HG02642 (cell line): ENCODE measurements around the gene PGLYRP1.

Experiments used
- ATAC-seq: cut with Tn5 transposase; IDR thresholded peaks from one replicate; pipeline ENCODE4 v1.9.1; 2021; ENCODE audit warnings: mild to moderate bottlenecking; ENCODE audit not compliant: unreplicated experiment, poor library complexity

PGLYRP1 gene

DNA sequence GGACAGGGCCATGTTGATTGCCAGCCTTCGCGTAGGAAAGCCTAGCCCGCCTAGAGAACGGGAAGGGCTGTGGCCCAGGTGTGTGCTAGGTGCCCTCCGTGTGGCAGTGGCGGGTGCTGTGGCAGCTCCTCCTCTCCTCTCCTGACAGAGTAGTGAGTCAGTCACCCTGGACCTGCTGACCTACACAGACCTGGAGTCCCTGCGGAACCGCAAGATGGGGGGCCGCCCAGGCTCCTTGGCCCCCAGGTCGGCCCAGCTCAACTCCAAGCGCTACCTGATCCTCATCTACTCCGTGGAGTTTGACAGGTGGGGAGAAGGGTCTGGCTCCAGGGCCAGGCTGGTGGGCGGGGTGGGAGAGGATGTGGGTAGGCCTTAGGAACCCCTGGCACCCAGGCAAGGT is 16.4 kb downstream of the PGLYRP1 start:
- no peak for ATAC-seq

DNA sequence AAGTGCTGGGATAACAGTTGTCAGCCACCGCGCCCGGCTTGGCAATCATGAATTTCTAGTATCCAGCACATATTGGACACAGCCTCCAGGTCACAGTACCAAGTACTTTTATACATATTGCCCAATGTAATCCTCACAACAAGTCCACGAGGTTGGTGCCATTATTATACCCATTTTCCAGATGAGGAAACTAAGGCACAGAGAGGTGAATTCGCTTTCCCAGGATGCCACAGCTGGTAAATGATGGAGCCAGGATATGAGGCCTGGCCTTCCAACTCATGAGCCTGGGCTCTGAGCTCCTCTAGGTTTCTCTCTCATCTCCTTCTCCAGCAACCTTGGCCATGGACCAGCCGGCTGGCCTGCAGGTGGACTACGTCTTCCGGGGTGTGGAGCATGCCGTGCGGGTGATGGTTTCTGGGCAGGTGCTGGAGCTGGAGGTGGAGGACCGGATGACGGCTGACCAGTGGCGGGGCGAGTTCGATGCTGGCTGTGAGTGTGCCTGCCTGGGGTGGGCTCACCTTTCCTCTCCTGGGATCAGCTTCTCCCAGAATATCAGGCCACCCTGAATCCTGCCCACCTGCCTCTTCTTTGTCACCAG is 20.1 kb downstream of the PGLYRP1 start:
- ATAC-seq: no peak

DNA sequence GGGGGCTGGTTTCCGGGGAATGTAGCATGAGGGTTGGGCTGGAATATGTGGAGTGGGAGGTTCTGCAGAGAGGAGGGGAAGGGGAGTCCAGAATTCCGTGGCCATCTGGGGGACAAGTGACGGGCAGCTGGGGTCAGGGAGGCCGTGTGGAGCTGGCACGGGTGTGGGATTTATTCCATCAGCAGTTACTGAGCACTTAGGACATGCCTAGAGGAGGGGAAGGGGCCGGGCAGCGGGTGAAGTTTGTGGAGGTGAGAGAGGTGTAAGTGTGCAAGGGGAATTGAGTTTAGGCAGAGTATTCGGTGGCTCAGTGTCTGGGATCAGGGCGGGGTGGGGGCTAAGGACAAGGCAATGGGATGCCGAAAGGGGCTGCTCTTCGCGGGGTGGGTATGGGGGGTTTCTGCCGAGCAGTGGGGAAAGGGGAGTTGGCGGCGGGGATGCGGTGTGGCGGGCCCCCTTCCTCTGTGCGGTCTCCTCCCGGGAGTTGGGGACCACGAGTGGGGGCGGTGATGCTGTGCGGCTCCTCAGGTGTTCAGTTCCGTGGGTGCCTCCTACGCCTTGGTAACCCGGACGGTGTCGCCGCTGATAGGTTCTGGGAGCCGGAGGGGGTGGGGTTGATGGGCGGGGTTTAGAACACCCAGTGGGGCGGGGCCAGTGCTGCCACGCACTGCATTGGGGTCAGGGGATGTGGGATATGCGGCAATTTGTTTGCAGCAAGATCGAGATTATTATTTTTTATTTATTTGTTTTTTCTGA is 22.2 kb downstream of the PGLYRP1 start:
- ATAC-seq: no peak

DNA sequence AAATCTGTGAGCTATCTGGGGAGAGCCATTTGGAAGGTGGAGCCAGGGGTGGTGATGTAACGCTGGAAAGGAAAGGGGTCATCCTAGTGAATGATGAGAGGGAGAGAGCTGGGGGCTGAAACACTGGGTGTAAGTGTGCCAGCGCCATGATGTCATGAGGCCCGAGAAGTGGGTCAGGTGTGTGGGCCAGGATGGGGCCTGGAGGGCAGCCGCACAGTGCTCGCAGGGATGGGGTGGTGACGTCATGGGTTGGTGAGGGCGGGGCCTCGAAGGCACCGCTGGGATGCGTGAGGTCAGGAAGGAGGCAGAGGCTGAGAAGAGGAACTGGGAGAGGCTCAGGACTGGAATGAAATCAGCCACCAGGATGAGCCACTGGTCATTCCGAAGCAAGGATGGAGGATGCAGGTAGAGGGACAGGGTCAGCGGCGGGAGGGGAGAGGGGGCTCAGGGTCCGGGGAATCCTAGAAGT is 23.2 kb downstream of the PGLYRP1 start:
- no peak for ATAC-seq

DNA sequence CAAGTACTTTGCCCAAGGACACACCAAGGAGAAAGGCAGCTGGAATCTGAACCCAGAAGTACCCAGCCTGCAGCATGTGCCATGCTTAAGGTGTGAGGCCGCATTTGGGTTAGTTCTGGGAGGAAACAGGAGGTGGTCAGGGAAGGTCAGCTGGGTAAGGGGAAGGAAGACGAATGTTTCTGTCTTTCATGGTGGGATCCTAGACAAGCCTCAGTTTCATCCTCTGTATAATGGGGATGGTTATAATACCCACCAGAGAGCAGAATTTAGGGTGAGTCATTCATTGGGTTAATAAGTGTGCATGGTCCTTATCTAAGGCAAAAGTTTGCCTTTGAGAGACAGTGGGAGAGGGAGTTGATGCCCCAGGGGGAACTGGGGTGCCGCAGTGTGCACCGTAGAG is 24.0 kb downstream of the PGLYRP1 start:
- no peak for ATAC-seq

DNA sequence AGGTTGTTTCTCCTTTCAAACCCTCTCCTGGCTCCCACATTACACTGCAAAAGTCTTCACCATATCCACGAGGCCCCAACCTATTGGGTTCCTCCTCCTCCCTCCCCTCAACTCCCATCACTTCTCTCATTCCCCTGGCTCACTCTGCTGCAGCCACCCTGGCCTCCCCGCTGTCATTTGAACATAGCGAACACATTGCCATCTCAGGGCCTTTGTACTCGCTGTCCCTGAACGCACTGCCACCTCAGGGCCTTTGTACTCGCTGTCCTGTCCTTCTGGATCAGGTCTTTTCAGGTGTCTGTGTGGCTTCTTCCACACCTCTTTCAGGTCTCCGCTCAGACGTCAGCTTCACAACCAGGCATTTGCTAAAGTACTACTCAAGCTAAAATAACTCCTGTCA is 25.9 kb downstream of the PGLYRP1 start:
- ATAC-seq: no peak

DNA sequence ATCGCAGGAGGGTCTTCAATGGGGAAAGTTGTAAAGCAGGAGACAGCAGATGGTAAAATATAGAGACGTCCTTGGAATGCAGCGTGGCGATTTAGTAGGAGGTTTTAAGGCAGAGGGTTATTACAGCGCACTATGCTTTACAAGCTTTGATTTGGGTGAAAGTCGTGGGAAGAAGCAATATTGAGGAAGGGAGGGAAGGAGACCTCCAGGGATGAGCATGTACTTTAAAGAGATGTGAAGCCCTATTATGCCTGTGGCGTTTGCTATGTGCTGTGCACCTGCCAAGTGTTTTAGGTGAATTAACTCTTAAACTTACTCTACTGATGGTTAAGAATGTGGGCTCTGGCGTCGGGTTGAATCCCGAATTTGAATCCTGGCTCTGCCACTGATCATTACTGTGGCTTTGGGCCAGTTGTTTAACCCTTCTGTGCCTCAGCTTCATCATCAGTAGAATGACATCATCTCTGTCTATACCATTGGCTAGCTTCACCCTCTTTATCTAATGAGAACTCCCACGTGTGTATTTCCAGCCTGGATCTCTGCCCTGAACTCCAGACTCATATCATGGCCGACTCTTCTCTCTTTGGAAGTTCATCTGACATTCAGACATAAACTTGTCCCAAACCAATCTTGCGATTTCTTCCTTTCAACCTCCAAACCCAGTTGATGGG is 27.0 kb downstream of the PGLYRP1 start:
- no peak for ATAC-seq

DNA sequence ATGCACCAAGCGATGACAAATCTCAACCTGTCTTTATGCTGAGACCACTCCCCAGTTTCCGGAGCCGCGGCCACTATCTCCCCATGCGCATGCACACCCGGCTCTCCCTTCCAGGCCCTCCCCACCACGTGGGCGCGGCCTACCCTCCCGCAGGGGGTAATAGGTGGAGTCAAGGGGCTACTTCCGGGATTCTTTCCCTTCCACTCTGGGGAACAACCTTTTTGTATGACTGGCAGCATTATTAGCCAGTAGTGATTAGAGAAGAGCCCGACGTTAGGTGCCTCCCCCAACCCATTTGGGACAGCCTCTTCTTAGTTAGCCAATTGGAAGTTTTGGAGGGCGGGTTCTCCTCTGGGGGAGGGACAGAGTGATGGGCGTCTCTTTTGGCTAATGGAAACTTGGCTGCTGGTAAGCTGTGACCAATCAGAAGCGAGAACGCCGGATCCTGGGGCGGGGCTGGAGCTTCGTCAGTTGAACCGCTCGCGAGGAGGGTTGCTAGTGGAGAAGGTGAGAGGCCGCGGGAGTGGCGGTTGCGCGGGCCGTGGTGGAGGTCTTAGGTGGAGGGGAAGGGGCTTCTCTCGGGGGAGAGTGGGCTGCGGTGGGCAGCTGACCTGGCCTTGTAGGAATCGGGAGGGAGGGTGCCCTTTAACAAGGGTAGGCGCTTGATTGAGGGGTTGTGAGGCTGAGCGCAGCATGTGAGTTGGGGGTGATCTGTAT is 27.7 kb downstream of the PGLYRP1 start, which contains the start of gene CCDC61:
Gene CCDC61 (plus strand): TSS at position 470 of the 717 bp plus-strand sequence. CDS start 7,552 bp downstream, outside the sequence.
- ATAC-seq: peak; percentile 95

DNA sequence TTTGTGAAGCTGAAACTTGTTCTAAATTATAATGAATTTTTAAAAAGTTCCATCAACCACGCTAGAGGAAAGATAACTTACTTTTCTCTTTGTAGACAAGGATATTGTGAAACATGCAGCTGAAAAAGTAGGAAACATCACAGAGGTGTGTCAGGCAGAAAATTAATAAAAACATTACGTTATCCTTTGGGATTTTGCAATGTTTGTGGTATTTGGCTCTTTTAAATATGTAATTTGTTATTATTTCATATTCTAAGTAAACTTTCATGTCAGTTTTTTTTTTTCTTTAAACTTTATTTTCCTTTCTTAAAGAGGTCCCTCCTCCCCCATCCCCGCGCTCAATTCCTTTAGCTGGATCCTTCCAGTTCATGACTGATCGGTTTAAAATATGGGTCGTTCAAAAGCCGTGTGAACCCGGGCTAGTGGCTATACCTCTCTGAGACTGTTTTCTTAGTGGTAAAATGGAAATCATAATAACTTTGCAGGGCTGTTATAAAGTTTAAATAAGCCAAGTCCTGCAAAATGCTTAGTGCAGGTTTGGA is 28.3 kb downstream of the PGLYRP1 start:
- no peak for ATAC-seq

DNA sequence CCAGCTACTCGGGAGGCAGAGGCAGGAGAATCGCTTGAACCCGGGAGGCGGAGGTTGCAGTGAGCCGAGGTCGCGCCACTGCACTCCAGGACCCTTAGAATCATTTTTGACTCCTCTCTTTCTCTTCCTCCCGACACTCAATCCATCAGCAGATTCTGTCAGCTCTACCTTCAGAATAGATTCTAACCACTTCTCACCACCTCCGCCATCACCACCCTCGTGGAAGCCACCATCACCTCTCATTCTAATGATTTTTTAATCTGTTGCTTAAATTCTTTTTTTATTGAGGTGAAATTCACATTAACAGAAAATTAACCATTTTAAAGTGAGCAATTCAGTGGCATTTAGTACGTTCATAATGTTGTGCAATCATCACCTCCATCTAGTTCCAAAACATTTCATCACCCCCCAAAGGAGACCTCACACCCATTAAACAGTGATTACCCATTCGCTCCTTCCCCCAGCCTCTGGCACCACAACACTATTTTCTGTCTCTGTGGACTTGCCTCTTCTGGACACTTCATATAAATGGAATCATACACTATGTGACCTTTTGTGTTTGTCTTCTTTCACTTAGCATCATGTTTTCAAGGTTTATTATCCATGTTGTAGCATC is 32.6 kb downstream of the PGLYRP1 start:
- no peak for ATAC-seq

DNA sequence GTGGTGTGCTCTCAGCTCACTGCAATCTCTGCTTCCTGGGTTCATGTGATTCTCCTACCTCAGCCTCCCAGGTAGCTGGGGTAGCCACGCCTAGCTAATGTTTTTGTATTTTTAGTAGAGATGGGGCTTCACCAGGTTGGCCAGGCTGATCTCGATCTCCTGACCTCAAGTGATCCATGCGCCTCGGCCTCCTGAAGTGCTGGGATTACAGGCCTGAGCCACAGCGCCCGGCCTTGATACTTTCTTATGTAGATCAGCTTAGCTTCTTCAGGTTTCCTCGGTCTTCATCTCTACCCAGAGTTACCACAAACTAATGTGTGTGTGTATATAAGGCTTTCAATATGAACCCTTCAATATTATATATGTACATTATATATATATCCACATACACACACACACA is 37.5 kb downstream of the PGLYRP1 start:
- no peak for ATAC-seq

DNA sequence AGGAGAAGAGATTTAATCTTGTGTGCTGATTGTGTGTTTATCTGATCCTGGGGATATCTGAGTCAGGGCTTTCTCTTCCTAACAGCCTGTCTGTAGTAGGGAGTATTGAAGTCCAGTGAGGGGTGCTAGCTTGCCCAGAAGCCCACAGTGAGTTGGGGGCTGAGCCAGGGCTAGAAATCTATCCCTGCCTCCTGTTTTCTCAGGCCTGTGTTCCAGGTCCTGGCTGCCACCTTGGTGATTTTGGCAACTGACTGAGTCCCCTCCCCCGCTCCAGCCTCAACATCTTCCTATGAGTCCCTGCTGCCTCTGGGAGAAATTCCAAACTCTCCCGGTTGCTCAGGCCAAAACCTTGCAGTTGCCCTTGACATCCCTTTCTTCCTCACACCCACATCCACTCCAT is 41.5 kb downstream of the PGLYRP1 start:
- no peak for ATAC-seq

DNA sequence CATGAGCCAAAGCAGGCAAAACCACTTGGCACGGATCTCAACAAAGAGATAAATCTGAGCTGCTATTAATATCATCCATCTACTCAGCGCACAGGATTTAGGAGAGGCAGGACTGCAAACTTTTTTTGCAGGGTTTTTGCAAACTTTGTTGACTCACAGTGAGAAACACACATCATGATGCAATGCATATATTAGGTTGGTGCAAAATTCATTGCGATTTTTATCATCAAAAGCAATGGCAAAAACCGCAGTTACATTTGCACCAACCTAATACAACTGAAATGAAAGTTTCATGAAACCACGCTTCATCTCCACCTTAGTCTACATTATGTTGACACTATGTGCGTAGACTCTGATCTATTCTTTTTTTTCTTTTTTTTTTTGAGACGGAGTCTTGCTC is 44.7 kb downstream of the PGLYRP1 start:
- ATAC-seq: no peak

DNA sequence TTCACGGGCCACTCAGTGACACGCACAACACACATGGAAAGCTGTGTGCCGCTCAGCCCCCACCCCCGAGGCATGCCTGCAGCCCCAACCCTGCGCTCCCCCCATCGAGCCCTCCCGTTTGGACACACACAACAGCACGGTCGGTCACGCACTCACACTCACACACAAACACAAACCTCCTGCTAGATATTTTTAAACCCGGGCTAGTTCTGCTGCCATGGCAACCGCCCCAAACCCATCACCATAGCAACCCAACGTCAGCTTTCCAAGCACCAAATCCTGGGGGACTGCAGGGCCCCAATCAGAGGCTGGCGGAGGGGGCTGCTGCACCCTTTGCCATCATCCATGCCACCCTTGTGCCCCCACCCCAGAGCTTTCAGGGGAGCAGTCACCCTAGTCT is 46.7 kb downstream of the PGLYRP1 start:
- ATAC-seq: no peak

DNA sequence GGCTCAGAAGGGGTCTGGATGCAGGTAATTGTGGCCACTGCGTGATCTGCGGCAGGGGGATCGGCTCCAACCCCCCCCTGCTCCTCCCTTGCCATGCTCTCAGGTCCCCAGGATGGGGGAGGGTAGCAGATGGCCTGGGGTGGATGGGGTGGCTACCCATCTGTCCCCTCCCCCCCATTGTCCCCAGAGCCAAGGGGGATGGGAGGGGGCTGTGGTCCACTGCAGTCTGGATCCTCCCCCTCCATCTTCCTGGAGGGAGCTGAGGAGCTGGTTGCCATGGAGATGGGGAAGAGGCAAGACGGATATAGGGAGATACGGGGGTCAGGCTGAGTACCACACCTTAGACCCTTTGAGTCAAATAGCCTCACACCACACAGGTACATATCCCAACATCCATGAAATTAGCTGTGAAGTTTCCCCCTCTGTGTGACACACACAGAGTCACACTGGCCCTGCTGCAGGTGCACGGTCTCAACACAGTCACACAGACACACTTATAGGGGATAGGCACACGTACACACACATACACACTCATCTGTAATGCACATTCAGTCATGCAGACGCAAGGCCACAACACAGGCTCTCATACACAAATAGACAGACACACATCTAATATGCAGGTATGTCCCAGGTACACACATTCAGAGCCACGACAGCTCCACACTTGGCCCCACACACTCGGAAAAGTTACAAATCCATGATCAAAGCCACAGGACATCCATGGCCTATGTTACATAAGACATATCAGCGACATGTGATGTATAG is 47.4 kb downstream of the PGLYRP1 start:
- no peak for ATAC-seq

DNA sequence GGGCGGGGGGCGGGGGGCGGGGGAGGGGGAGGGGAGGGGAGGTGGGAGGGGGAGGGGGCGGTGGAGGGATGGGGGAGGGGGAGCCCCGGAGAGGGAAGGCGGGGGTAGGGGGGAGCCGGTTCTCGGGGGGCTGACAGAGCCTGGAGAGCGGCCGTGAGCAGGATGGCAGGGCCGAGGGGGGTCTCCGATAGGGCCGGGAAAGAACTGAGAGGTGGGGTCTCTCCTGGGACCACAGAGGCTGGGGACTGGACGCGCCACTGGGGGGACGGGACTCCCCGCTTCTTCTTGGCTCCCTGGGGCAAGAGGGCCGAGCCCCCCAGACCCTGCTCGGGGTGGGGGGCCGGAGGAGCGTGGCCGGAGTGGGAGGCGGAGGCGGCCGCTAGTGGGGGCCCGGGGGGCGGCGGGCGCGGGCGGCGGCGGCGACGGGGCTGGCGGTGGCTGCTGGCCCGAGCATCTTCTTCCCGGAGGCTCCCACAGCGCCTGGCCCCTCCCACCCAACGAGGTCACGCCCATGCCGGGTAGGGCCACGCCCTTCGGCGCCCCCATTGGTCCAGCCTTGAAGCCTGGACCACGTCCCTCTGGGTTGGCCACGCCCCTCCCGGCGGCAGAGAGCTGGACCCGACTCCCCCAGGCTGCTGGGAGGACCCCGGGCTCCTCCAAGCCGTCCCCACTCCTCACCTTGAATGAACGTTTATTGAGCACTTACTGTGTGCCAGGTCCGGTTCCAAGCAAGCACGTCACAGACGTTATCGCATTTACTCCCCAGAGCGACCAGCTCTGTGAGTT is 49.1 kb downstream of the PGLYRP1 start, which contains the start of gene NOVA2:
Gene NOVA2 (minus strand): TSS at position 313 of the 786 bp plus-strand sequence. CDS start 514 bp downstream, outside the sequence.
- ATAC-seq: no peak

DNA sequence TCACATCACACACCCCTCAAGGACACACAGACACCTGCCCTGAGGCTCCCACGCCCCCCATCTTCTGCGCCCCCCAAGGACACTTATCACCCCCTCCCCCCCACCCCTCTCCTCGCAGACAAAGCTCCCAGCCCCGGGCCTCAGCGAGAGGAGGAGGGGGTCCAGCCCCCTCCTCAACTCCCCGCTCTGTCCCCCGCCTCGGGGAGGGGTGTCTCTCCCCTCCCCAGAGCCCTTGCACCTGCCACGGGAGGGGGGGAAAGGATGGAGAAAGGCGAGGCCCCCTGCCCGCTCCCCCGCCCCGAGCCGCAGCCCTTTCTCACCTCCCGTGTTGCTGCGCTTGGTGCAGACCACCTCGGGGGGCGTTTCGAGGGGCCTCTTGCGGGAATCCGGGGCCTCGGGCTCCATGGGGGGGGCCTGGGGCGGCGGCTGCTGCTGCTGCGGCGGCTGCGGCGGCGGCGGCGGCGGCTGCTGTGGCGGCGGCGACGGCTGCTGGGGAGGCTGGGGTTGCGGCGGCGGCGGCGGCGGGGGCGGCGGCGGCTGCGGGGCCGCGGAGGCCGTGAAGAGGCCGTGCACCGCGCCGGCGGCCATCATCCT is 49.8 kb downstream of the PGLYRP1 start:
- no peak for ATAC-seq
